ENCODE data around the gene RIMBP2.

RIMBP2 gene

GRCh38 chr12:130367523-130367922 is 348.6 kb downstream of the RIMBP2 start:
- no peak for DNase-seq (ENCODE audit: low spot score)

GRCh38 chr12:130367003-130367402 is 349.1 kb downstream of the RIMBP2 start:
- no peak for DNase-seq (ENCODE audit: low spot score)

GRCh38 chr12:130366159-130366558 is 349.9 kb downstream of the RIMBP2 start:
- DNase-seq (ENCODE audit: low spot score) = no peak

- no peak for DNase-seq (ENCODE audit: low spot score)
These were observed 351.5 kb downstream of the RIMBP2 start for GRCh38 chr12:130364578-130364977.

- no peak for DNase-seq (ENCODE audit: low spot score)
These were observed 354.0 kb downstream of the RIMBP2 start for GRCh38 chr12:130362060-130362459.

GRCh38 chr12:130357729-130358330 is 358.3 kb downstream of the RIMBP2 start:
- no peak for DNase-seq (ENCODE audit: low spot score)

- no peak for DNase-seq (ENCODE audit: low spot score)
These were observed 358.9 kb downstream of the RIMBP2 start for GRCh38 chr12:130357241-130357640.

GRCh38 chr12:130356222-130356621 is 359.9 kb downstream of the RIMBP2 start:
- DNase-seq (ENCODE audit: low spot score) = no peak

GRCh38 chr12:130354407-130354806 is 361.7 kb downstream of the RIMBP2 start:
- DNase-seq (ENCODE audit: low spot score) = no peak

GRCh38 chr12:130353081-130353480 is 363.0 kb downstream of the RIMBP2 start:
- no peak for DNase-seq (ENCODE audit: low spot score)

- DNase-seq (ENCODE audit: low spot score) = no peak
These were observed 364.8 kb downstream of the RIMBP2 start for GRCh38 chr12:130351326-130351725.

GRCh38 chr12:130350715-130351114 is 365.4 kb downstream of the RIMBP2 start:
- DNase-seq (ENCODE audit: low spot score) = no peak

- DNase-seq (ENCODE audit: low spot score) = no peak
These were observed 368.5 kb downstream of the RIMBP2 start for GRCh38 chr12:130347588-130347987.
